ENCODE results near the gene GCNT2.
"Not testable (repeated sequence)": the region's sequence is repeated elsewhere in the genome, so short reads cannot be mapped to it uniquely, and the experiment has no call there.

The GCNT2 gene

GRCh38 chr6:10521104-10521808 is at the start of gene GCNT2:
TSS of gene GCNT2 (plus strand) at chr6:10521351. CDS start at chr6:10528912, 7,561 bp downstream.
- no peak for DNase-seq (ENCODE audit: low read depth in 2 of 2)

GRCh38 chr6:10472634-10473033 is 48.5 kb upstream of the GCNT2 start:
- DNase-seq (ENCODE audit: low read depth in 2 of 2): no peak

GRCh38 chr6:10478187-10479040 is 42.7 kb upstream of the GCNT2 start:
- DNase-seq (ENCODE audit: low read depth in 2 of 2): no peak

DNA sequence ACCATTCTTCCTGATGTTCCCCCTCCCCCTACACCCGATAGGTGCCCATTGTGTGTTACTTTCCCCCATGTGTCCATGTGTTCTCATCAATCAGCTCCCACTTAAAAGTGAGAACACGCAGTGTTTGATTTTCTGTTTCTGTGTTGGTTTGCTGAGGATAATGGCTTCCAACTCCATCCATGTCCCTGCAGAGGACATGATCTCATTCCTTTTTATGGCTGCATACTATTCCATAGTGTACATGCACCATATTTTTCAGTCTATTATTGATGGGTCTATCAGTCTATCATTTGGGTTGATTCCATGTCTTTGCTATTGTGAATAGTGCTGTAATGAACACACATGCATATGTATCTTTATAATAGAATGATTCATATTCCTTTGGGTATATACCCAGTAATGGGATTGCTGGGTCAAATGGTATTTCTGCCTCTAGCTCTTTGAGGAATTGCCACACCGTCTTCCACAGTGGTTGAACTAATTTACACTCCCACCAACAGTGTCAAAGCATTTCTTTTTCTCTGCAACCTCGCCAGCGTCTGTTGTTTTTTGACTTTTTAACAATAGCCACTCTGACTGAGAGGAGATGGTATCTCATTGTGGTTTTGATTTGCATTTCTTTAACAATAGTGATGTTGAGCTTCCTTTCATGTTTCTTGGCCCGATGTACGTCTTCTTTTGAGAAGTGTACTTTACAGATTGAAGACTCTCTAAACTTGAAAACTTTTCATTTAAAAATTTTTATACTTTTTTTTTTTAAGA is 41.0 kb upstream of the GCNT2 start:
- no peak for DNase-seq (ENCODE audit: low read depth in 2 of 2)

GRCh38 chr6:10481101-10481500 is 40.0 kb upstream of the GCNT2 start:
- no peak for DNase-seq (ENCODE audit: low read depth in 2 of 2)

DNA sequence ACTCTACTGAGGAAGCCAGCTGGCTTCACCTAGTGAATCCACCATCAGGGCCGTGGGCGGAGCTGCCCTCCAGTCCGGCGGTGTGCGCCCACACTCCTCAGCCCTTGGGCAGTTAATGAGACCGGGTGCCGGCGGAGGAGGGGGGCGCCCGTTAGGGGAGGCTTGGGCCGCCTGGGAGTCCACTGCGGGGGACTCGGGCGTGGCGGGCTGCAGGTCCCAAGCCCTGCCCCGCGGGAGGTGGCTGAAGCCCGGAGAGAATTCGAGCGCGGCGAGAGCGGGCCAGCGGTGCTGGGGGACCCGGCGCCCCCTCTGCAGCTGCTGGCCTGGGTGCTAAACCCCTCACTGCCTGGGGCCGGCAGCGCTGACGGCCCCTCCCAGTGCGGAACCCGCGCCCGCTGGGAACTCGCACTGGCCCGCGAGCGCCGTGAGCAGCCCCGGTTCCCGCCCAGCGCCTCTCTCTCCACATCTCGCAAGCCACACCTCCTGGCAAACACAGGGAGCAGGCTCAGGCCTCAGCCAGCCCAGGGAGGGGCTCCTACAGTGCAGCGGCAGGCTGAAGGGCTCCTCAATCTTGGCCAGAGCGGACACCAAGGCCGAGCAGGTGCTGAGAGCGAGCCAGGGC is 38.4 kb upstream of the GCNT2 start:
- no peak for DNase-seq (ENCODE audit: low read depth in 2 of 2)

DNA sequence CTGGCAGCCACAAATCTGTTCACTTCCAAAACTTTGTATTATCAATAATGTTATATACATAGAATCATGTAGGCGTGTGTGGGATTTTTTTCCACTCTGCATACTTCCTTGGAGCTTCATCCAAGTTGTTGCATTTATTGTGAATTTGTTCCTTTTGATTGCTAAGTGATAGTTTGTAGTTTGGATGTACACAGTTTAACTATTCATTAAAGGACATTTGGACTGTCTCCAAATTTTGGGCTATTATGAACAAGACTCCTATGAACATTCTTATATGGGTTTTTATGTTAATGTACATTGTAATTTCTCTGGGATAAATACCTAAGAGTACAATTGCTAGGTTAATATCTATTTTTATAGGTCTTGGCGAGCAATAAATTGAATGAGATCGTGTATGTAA is 36.2 kb upstream of the GCNT2 start:
- no peak for DNase-seq (ENCODE audit: low read depth in 2 of 2)

DNA sequence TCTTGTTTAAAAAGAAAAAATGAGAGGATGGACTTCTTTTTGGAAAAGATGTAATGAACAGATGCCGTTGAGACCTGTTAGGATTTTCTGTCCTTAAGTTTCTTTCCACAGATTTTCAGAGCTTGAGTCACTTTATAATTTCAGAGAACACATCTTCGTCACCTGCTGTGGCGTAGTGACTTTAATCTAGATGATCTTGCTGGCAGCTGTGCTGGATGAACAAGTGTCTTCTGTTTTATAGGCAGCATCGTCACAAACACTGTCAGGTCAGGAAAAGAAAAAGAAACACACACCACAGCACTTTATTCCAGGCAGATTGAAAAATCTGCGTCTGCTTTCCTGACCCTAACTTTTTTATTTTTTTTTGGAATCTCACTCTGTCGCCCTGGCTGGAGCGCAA is 35.7 kb upstream of the GCNT2 start:
- DNase-seq (ENCODE audit: low read depth in 2 of 2): no peak

GRCh38 chr6:10486215-10486614 is 34.9 kb upstream of the GCNT2 start:
- DNase-seq (ENCODE audit: low read depth in 2 of 2): no peak

DNA sequence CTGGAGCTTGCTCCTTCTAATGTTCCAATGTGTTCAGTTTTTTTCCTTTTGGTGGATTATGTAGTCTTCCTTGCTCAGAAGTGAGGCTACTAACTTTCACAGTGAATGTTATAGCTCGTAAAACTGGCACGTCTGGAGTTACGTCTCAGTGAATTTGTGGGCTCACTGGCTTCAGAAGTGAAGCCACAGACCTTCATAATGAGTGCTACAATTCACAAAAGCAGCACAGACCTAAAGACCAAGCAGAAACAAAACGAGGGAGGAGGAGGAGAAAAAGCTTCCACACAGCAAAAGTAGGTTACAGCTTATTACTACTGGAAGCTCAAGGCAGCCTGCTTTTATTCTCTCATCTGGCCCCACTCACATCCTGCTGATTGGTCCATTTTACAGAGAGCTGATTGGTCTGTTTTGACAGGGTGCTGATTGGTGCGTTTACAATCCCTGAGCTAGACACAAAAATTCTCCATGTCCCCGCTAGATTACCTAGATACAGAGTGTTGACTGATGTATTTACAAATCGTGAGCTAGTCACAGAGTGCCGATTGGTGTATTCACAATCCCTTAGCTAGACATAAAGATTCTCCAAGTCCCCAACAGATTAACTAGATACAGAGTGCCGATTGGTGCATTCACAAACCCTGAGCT is 34.1 kb upstream of the GCNT2 start:
- not testable (repeated sequence) for DNase-seq (ENCODE audit: low read depth in 2 of 2)

DNA sequence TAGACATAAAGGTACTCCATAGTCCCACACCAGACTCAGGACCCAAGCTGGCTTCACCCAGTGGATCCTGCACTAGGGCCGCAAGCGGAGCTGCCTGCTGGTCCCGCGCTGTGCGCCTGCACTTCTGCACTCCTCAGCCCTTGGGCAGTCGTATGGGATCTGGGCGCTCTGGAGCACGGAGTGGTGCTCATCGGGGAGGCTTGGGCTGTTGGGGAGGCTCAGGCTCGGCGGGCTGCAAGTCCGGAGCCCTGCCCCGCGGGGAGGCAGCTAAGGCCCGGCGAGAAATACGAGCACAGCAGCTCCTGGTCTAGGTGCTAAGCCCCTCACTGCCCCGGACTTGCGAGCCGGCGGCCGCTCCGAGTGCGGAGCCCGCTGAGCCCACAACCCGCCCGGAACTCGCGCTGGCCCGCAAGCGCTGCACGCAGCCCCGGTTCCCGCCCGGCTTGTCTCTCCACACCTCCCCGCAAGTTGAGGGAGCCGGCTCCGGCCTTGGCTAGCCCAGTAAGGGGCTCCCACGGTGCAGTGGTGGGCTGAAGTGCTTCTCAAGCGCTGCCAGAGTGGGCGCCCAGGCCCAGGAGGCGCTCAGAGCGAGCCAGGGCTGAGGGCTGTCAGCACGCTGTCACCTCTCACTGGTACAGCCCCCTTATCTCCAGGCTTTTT is 33.4 kb upstream of the GCNT2 start:
- DNase-seq (ENCODE audit: low read depth in 2 of 2): no peak

DNA sequence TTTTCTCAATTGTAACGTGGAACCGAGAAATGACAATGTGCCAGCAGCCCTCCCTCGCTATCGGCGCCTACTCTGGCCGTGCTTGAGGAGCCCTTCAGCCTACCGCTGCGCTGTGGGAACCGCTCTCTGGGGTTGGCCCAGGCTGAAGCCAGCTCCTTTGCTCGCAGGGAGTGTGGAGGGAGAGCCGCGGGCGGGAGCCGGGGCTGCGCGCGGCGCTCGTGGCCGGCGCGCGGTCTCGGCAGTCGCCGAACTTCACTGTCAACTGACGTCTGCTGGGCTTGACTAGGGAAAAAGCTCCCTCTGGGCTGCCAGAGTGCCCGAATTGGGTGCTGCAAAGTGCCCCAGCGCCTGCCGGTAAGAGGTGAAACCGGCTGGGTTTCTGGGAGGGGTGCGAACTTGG is 29.7 kb upstream of the GCNT2 start:
- no peak for DNase-seq (ENCODE audit: low read depth in 2 of 2)

GRCh38 chr6:10491905-10492304 is 29.2 kb upstream of the GCNT2 start:
- not testable (repeated sequence) for DNase-seq (ENCODE audit: low read depth in 2 of 2)

DNA sequence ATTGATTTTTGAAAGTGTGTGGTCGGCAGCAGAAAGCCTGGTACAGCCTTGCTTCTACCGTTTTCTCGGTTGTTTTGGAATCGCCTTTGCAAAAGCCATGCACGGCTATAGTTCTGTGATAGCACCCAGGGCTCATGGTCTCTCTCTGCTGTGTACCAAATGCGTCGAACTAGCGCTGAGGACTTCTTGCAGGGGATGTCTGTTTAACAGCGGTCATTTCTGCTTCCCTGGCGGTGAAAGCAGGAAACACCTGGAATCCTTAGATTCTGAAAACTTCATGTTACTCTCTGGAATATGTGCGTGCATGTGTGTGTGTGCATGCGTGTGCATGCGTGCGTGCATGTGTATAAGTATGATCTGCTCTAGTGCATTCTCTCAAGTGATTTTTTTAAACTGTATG is 26.1 kb upstream of the GCNT2 start:
- DNase-seq (ENCODE audit: low read depth in 2 of 2): no peak

- no peak for DNase-seq (ENCODE audit: low read depth in 2 of 2)
These were observed 15.6 kb upstream of the GCNT2 start for GRCh38 chr6:10505529-10505928.

- no peak for DNase-seq (ENCODE audit: low read depth in 2 of 2)
These were observed 13.9 kb upstream of the GCNT2 start for GRCh38 chr6:10507298-10507697.

DNA sequence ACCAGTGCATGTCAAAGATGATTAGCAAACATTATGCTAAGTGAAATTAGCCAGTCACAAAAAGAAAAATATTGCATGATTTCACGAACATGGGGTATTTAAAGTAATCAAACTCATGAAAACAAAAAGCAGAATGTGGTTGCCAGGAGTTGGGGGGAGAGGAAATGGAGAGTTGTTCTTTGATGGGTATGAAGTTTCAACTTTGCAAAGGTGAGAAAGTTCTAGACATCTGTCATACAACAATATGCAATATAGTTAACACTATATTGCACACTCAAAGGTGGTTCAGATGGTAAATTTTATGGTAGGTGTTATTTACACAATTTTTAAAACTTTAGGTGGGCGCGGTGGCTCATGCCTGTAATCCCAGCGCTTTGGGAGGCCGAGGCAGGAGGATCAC is 13.4 kb upstream of the GCNT2 start:
- DNase-seq (ENCODE audit: low read depth in 2 of 2): no peak

GRCh38 chr6:10510592-10511367 is 10.4 kb upstream of the GCNT2 start:
- DNase-seq (ENCODE audit: low read depth in 2 of 2): peak; percentile 14 to 20

GRCh38 chr6:10511477-10511876 is 9.7 kb upstream of the GCNT2 start:
- DNase-seq (ENCODE audit: low read depth in 2 of 2): no peak

DNA sequence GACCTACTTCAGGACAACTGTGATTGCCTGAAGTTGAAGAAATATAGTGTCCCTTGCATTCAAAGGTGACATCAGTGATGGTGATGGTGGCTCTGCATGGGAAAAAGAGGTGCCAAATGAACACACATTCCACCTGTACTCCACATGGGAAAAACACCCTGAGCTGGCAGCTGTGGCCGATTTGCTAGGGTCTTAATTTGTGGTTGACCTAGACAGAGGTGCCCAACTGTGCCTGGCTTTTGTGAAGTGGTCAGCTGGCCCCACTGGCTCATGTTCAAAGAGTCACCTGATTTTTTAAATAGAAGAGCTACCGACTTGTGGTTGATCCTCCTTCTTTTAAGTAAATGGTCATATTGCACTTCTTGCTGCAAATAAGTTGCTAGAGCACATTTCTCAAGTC is 7.6 kb upstream of the GCNT2 start:
- DNase-seq (ENCODE audit: low read depth in 2 of 2): no peak

Measured in stimulated activated CD4-positive, alpha-beta T cell treated with anti-CD3 and anti-CD28 coated beads, Interleukin-15, amount 100 ng/mL, for 48 hours (primary cell).